Fibroblast of lung (primary cell): ENCODE data around the gene ZNF157.

Experiments
- EZH2 ChIP-seq: IDR thresholded peaks from 2 replicates; pipeline ENCODE4 v1.5.1; 2012; ENCODE audit warnings: low read length, control low read depth, mild to moderate bottlenecking; ENCODE audit errors: missing control alignments
- TF ChIP-seq, protein P1 (sequence below), 2 donors: IDR thresholded peaks in 1 of 2; conservative IDR thresholded peaks in 1 of 2; 1 replicate in 1 of 2; 2 replicates in 1 of 2; pipeline ENCODE4 v1.5.1; 2011 to 2012; ENCODE audit warnings: low read length in 2 of 2, control low read depth in 1 of 2, inconsistent platforms in 1 of 2, low read depth in 1 of 2, mild to moderate bottlenecking in 1 of 2

DNA sequence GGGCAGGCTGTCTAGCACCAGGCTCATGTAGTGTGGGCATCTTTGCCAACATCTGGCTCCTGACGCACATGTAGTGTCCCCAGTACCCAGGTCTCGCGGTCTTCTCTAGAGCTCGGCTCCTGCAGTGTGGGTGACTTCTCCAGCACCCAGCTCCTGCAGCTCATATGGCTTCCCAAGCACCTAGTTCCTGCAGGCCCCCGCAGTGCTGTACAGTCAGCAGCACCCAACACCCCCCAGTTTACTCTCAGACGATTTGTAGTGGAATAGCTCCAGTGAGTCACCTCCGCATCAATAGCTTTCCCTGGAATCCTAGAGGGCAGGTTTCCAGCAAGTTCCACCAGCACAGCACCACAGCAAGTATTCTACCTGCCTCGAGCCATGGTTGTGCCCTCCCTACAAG is 81.7 kb downstream of the ZNF157 start:
- TF ChIP-seq, protein P1, sequence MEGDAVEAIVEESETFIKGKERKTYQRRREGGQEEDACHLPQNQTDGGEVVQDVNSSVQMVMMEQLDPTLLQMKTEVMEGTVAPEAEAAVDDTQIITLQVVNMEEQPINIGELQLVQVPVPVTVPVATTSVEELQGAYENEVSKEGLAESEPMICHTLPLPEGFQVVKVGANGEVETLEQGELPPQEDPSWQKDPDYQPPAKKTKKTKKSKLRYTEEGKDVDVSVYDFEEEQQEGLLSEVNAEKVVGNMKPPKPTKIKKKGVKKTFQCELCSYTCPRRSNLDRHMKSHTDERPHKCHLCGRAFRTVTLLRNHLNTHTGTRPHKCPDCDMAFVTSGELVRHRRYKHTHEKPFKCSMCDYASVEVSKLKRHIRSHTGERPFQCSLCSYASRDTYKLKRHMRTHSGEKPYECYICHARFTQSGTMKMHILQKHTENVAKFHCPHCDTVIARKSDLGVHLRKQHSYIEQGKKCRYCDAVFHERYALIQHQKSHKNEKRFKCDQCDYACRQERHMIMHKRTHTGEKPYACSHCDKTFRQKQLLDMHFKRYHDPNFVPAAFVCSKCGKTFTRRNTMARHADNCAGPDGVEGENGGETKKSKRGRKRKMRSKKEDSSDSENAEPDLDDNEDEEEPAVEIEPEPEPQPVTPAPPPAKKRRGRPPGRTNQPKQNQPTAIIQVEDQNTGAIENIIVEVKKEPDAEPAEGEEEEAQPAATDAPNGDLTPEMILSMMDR (conservative IDR thresholded peaks at IDR 0.05 in 1 of 2, IDR thresholded peaks at IDR 0.05 in 1 of 2; ENCODE audit: low read depth in 1 of 2, low read length in 2 of 2): no peak
- TF ChIP-seq EZH2: no peak
